Lower leg skin (tissue), 3 donors: ENCODE measurements around the gene IMMP2L.
"Not testable (repeated sequence)": the region's sequence is repeated elsewhere in the genome, so short reads cannot be mapped to it uniquely, and the experiment has no call there.

Experiments
- POLR2A ChIP-seq, 2 donors: fragments of 450-650 bp; IDR thresholded peaks; one replicate each; pipeline ENCODE4 v1.6.1; 2016 to 2017; ENCODE audit warnings: antibody characterized with exemption in 2 of 2, mild to moderate bottlenecking in 1 of 2, moderate library complexity in 1 of 2
- TF ChIP-seq, protein P1 (sequence below), 3 donors: fragments of 450-650 bp; IDR thresholded peaks; one replicate each; pipeline ENCODE4 v1.5.1; 2016; ENCODE audit warnings: antibody characterized with exemption in 3 of 3, mild to moderate bottlenecking in 3 of 3, moderate library complexity in 2 of 3

DNA sequence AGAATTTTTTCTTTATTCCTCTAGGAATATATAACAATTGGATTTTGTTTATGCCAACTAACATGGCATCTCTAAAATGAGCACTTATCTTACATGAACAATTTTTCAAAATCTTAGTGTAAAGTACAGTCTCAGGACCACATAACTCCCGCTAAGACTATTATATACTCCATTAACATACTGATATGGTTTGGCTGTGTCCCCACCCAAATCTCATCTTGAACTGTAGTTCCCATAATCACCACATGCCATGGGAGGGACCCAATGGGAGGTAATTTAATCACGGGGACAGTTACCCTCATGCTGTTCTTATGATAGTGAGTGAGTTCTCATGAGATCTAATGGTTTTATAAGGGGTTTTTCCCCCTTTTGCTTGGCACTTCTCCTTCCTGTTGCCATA, 291.5 kb downstream of the IMMP2L start:
- TF ChIP-seq, protein P1, sequence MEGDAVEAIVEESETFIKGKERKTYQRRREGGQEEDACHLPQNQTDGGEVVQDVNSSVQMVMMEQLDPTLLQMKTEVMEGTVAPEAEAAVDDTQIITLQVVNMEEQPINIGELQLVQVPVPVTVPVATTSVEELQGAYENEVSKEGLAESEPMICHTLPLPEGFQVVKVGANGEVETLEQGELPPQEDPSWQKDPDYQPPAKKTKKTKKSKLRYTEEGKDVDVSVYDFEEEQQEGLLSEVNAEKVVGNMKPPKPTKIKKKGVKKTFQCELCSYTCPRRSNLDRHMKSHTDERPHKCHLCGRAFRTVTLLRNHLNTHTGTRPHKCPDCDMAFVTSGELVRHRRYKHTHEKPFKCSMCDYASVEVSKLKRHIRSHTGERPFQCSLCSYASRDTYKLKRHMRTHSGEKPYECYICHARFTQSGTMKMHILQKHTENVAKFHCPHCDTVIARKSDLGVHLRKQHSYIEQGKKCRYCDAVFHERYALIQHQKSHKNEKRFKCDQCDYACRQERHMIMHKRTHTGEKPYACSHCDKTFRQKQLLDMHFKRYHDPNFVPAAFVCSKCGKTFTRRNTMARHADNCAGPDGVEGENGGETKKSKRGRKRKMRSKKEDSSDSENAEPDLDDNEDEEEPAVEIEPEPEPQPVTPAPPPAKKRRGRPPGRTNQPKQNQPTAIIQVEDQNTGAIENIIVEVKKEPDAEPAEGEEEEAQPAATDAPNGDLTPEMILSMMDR (IDR thresholded peaks at IDR 0.05), result not testable (repeated sequence)
- not testable (repeated sequence) for TF ChIP-seq POLR2A (IDR thresholded peaks at IDR 0.05)
